Measurements from ENCODE around the gene TMEM116. TPM values are rescaled to one million over a fixed set of nuclear protein-coding genes. Genes with fewer than 3 reads are reported as not detected.
"Not testable (repeated sequence)": the region's sequence is repeated elsewhere in the genome, so short reads cannot be mapped to it uniquely, and the experiment has no call there.

TMEM116 gene
- total RNA-seq, result 10 to 100 TPM in 2 of 4 donors, 1 to 10 TPM in 2; 1.2 to 21.7 (median 11.5) TPM

- intact Hi-C loops (cut with DNase I; ENCODE audit: low total_unique reads), result loop anchor here (10.0 kb wide), 1 partner anchor 92 kb away; the partner anchor contains the start of gene NAA25
- Histone ChIP-seq H3K27ac (peak within 1 kb of the TSS; percentile 87 to 99), H3K9me3 (no peaks in the 10 kb centered on the region), H3K4me1 (peaks cover 0 to 5% of the 10 kb centered on the region in 2 donors), H3K27me3 (no peaks in the 10 kb centered on the region), H3K4me3 (peak within 1 kb of the TSS; percentile 90 to 95), H3K36me3 (no peaks in the 10 kb centered on the region)
- TF ChIP-seq CTCF (IDR thresholded peaks at IDR 0.05) (peak; percentile 31 to 78 (median 70)), POLR2A (IDR thresholded peaks at IDR 0.05) (peak; percentile 90 to 96)
- peak; percentile 100 for DNase-seq
Observed at GRCh38 chr12:112012775-112013600, at the start of gene TMEM116, which contains the start of gene ERP29. Gene TMEM116, minus strand, starts transcription at chr12:112013165. Its CDS starts 7,895 bp downstream, at chr12:112005270. Gene ERP29, plus strand, starts transcription at chr12:112013426. Its CDS starts 40 bp downstream, at chr12:112013466.

GRCh38 chr12:112061137-112061536 is 48.2 kb upstream of the TMEM116 start:
- intact Hi-C loops (cut with DNase I; ENCODE audit: low total_unique reads), result no loop called here
- TF ChIP-seq CTCF (IDR thresholded peaks at IDR 0.05), result no peak
- TF ChIP-seq POLR2A (IDR thresholded peaks at IDR 0.05), result peak in 1 of 2 donors; percentile 6
- no peaks in the 10 kb centered on the region for H3K4me1 ChIP-seq
- no peak for DNase-seq
- no peaks in the 10 kb centered on the region for H3K9me3 ChIP-seq
- no peak overlapping the region for H3K4me3 ChIP-seq
- no peaks in the 10 kb centered on the region for H3K27me3 ChIP-seq
- H3K36me3 ChIP-seq, result no peaks in the 10 kb centered on the region
- H3K27ac ChIP-seq, result no peak overlapping the region

- DNase-seq, result no peak
- Histone ChIP-seq H3K36me3 (no peaks in the 10 kb centered on the region), H3K9me3 (no peaks in the 10 kb centered on the region), H3K27ac (no peak overlapping the region), H3K27me3 (no peaks in the 10 kb centered on the region), H3K4me3 (no peak overlapping the region), H3K4me1 (no peaks in the 10 kb centered on the region)
- no peak for TF ChIP-seq CTCF (IDR thresholded peaks at IDR 0.05)
- TF ChIP-seq POLR2A (IDR thresholded peaks at IDR 0.05), result no peak
- intact Hi-C loops (cut with DNase I; ENCODE audit: low total_unique reads), result no loop called here
Observed at GRCh38 chr12:112049351-112049750, 36.4 kb upstream of the TMEM116 start.

GRCh38 chr12:112046003-112046402 is 33.0 kb upstream of the TMEM116 start:
- intact Hi-C loops (cut with DNase I; ENCODE audit: low total_unique reads), result no loop called here
- DNase-seq, result no peak
- Histone ChIP-seq H3K4me3 (no peak overlapping the region), H3K27ac (no peak overlapping the region), H3K9me3 (no peaks in the 10 kb centered on the region), H3K27me3 (no peaks in the 10 kb centered on the region), H3K36me3 (no peaks in the 10 kb centered on the region), H3K4me1 (no peaks in the 10 kb centered on the region)
- TF ChIP-seq CTCF (IDR thresholded peaks at IDR 0.05) (no peak), POLR2A (IDR thresholded peaks at IDR 0.05) (no peak)

- H3K27ac ChIP-seq; H3K27me3 ChIP-seq; H3K9me3 ChIP-seq; DNase-seq; H3K4me1 ChIP-seq; H3K36me3 ChIP-seq; intact Hi-C loops (cut with DNase I; ENCODE audit: low total_unique reads); H3K4me3 ChIP-seq: not testable (repeated sequence)
Observed at GRCh38 chr12:112036614-112037013, 23.6 kb upstream of the TMEM116 start.
